Stimulated activated CD8-positive, alpha-beta memory T cell treated with anti-CD3 and anti-CD28 coated beads, Interleukin-15, amount 100 ng/mL, for 24 hours (primary cell): ENCODE results near the gene IGSF21.

Source experiments
- DNase-seq: peaks from one replicate; pipeline ENCODE4 v3.0.0-alpha.2; 2020; ENCODE audit warnings: low read depth

The IGSF21 gene

DNA sequence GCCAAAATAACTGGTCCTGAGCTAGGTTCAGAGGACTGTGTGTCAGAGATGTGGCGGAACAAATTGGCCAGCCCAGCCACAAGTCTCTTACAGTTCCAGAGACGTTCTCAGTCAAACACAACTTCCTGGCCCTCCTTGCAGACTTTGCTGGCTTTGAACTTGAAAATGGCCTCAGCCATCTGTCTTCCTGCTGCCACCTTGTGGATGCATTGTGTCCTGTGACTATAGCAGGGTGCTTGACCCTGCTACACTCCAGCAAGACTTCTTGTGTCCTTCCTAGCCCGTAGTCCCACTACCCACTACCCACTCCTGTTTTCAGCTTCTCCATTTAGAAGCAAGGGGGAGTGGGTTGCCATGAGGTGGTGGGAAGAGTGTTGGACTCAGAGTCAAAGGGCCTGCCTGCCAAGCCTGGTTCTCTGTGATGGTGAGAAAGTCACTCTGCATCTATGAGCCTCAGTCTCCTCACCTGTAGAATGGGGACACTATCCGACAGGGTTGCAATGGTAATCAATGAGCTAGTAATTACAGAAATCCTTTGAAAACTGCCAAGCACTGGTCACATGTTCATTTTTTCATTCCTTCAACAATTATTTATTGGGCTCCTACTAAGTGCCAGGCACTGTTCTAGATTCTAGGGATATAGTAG, 109.9 kb downstream of the IGSF21 start:
- DNase-seq = no peak

DNA sequence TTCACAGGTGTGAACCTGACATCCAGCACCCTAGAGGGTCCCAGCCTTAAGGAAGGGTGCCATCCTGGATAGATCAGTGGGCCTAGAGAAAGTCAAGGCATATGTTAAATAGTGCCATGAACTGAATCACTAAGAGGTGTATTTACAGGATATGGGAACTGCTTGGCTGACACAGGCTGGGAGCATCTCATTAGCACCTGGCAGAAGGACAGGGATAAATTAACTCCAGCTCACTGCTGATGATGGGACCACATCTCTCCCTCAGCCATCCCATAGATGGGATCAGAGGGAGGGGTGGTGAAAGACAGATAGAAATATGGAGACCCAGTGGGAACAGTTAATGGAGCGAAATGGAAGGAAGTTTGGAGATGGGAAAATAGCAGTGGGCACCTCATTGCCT, 122.0 kb downstream of the IGSF21 start:
- no peak for DNase-seq

DNA sequence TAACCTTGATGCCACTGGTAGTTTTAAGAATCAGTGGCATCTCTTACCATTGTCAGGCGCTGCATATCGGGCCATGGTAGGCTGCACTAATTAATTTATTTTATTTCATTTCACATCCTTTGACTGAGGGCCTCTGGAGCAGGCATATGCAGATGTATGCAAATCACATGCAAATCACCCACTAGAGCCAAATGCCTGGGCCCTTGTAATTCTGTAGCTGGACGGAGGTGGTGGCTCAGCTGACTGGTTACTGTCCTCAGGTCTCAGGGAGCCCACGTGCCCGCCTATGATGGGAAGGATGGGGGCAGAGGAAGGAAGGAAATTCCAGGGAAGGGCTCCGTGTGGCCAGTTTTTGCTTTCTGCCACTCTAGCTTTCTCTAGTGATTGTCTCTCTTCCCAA, 122.7 kb downstream of the IGSF21 start:
- no peak for DNase-seq

DNA sequence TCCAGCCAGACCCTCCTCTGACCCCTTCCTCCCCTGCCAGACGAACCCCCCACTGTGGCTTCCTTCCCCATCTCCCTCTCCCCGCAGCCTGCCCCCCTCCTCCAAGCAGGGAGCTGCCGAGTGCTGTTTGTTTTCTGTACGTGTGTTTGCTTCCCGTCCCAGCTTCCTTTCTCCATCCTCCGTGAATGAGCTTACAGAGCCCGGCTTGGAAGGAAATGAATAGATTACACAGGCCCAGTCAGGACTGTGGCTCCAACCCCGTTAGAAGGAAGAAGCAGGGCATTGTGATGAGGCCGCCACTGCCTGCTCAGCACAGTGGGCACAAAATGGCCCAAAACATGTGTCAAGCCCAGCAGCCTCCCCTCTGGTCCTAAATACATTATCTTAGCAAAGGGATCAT, 123.2 kb downstream of the IGSF21 start:
- no peak for DNase-seq

DNA sequence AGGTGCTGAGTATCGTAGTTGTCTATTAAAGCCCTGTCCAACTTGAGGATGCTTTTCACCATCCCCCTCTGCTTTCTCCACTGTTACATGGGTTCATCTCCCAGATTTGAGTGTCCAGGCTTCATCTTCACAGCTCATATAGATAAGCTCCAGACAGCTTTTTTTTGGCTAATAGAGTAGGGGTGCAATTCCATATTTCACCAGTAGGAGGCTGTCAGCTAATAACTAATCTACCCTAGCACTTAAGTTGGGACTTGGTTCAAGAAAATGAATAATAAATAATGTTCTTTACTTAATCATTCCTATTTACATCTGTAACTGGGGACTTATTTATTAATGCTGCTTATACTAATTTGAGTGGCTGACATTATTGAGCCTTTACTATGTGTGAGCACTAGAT, 124.5 kb downstream of the IGSF21 start:
- DNase-seq = no peak

DNA sequence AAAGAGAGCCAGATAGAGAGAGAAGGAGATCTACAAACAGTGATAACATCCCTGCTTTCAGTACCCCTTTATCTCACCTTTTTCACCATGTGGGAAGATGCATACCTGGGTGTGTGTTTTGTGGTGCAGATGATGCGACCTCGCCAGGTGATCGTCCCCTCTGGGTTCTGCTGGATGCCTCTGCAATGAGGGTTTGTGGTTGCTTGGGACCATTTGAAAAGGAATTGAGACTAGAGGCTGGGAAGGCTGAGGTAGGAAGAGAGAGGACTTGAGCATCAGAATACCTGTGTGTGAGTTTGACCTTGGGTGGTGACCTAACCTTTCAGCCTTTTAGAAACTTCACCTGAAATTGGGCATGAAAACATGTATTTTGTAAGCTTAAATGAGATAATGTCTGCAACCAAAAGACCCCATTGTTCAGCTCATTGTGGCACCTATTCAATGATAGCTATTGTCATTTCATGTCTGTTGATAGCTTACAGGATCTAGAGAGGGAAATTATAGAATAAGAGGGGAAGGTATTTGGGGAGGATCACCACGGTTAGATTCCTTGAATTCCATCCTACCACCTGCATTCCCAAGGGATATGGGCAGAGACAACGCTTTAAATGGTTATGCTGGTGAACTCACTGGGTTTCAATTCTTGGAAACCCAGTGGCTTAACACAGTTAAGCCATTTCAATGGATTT, 125.7 kb downstream of the IGSF21 start:
- no peak for DNase-seq

DNA sequence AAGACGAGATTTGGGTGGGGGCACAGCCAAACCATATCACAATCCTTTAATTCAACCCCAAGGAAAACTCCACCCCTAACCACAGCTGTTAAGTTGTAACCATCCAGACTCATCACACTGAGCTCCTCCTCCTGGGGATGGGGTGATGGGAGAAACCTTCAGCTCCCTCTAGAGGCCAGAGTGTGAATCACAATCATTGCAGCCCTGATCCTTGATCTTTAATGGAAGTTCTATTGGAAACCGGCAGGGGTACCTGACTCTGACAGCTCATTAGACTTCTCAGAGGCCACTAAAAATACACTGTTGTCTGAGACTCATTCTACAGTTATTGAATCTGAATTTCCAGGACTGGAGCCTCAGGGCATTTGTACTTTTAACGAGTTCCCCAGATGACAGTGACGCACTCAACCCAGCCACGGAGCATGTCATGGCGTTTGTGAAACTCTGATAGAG, 127.2 kb downstream of the IGSF21 start:
- no peak for DNase-seq

DNA sequence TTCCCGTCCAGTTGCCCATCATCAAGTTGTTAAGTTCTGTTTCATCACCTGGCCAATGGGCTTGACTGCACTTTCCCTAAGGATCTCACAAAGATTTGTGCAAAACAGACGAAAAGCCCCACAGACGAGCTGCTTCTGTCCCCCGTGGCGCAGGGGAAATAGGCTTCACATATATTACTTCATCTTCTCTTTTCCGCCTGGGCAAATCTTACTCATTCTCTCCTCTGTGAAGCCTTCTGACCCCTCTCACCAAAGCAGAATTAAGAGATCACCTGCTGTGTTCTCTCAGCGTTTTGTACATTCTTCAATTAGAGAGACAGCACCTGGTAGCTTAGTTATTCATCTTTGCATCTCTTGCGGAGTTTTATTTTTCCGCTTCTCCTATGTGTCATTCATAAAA, 129.8 kb downstream of the IGSF21 start:
- DNase-seq = no peak

DNA sequence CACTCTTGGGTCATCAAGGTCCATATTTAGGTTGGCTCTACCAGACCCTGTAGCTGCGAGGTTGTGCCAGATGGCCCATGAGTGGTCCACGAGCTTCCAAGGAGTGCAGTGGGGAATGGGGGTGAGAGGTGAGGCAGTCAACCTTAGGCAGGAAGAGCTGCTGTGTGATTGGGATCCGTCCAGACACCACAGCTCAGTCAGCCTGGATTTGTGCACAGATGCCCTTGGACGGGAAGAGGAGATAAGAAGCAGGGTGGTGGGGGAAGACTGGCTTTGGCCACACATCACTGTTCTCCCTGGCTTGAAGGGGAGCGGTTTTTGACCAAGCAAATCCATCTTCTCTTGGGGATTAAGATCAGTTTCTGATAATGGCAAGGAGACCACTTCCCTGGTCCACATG, 130.6 kb downstream of the IGSF21 start:
- DNase-seq = no peak

DNA sequence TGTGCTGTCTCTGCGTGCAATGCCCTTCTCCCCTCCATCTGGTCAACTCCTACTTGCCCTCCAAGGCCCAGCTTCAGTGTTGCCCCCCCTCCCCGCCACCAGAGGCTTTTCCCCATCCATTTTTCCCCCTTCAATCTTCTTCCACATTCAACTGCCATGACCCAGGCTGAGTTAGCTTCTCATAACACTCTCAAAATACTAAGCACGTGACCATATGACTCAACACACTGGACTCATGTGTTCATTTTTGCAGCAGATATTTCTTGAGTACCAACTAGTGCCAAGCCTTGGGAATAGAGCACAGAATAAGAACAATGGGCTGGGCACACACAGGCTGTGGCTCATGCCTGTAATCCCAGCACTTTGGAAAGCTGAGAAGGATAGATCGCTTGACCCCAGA, 132.1 kb downstream of the IGSF21 start:
- no peak for DNase-seq

DNA sequence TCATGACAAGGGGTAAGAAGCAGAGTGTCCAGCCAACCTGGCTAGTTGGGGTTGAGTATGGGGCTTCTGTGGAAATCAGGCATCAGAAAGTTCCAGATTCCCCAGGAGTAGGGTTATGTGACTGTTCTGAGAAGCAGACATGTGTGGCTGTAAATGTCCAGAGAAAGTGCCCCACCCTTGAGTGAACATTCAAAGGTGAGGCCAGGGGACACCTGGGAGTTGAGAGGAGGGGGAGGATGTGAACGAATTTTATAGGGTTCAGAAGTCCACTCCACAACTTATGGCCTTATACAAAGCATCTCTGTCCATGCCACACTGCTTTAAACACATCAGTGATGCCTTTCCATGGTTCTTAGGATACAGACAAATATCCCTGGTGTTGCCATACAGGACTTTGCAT, 133.3 kb downstream of the IGSF21 start:
- no peak for DNase-seq

DNA sequence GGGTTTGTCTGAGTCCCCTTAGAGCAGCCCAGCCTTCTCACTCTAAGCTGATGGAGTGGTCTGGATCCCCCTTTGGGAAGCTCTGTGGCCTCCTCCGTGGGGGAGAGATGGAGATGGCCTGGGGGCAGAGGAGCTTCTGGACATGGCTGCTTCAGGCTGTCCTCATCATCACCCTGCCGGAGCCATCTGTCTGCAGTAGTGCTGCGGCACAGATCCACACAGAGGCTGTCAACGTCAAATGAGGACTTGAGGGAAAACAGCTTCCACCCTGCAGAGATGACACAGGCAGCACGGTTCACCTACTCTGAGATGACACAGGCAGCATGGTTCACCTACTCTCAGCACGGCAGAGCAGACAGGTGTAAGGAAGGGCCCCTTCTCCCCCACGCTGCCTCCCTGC, 134.3 kb downstream of the IGSF21 start:
- no peak for DNase-seq

DNA sequence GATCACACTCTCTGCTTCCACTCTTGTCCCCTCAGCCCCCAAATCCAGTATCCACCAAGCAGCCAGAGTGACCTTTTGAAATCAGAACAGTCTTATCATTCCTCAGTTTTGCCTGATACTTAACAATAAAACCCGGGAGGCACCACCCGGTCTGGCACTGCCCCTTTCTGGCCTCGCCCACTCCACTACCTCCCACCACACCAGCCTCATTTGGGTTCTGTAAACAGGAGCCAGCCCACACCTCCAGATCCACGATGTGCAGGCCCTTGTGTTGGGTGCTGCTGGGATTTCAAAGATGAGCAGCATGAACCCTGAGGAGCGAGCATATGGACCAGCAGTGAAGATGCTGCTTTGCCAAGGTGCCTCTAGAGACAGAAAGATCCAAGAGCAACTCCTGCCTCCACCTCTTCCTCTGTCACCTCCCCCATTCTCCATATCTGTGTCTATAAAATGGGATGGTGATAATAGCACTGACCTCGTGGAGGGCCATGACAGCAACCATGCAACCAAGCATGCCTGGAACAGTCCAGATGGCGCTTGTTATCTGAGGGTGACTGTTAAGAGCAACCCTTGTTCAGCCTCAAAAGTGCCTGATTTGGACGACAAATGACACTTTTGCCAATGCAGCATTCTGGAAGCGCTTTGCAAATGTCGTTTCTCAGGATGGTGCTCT, 136.0 kb downstream of the IGSF21 start:
- DNase-seq = no peak

DNA sequence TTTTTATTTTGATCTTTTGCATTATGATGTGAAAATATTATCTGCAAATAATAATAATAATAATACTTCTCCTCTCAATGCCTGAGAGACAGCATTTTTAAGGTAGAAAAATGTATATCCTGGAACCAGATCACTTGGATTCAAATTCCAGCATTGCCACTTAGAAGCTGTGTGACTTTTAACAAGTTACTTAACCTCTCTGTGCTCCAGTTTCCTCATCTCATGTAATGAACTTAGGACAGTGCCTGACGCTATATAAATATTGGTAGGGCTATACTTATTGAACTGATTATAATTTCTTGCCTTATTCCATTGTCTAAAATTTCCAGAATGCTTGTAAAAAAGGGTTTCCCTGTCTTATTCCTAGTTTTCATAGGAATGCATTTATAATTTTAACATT, 137.2 kb downstream of the IGSF21 start:
- DNase-seq = no peak

DNA sequence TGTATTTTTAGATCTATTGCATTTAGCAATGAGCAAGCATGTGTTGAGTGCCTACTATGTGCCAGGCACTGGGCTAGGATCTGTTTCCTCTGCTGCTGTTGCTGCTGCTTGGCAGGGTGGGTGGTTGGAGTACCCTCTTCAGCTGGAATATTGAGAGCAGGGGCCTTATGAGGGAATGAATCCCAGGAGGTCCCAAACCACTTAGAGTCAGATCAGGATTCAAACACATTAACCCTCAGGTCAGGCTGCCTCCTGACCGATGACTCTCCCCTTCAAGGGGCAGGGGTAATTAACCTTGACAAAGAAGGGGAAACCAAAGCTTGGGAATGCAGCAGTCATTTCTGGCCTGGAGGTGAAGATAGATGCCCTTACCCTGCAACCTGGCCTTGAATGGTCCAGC, 138.0 kb downstream of the IGSF21 start:
- DNase-seq = no peak

DNA sequence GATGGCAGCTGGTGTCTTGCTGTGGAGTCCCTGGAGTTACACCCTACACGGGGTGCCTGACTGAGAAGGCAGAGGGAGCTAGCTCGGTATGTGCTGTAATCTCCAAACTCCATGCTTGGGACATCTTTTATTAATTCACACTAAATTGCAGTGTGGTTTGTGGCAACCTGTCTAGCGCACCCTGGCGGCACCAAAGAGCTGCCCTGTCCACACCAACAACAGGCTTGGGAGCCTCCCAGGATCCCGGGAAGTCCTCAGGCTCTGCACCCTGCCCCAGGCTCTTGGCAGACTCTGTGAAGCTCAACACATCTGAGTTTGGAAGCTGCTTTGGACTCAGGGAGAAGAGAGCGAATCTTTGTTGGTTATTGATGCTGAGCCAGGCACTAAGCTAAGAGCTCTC, 138.9 kb downstream of the IGSF21 start:
- DNase-seq = no peak

DNA sequence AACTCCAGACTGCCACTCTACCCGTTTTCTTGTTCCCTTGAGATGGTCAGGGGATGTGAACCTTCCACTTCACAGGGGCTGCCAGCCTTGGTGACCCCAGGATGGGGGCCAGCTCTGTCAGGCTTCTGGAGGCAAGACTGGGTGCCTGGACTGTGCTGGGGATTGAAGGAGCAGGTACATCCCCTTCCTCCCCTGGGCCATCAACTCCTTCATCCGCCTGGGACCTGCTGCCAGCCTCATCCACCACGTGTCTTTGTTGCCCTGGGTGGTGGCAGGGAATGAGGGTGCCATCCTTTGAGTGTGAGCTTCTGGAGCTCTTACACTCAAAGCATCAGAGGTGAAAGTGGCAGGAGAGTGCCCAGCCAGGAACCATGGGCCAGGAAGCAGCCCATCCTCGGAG, 139.6 kb downstream of the IGSF21 start:
- no peak for DNase-seq

DNA sequence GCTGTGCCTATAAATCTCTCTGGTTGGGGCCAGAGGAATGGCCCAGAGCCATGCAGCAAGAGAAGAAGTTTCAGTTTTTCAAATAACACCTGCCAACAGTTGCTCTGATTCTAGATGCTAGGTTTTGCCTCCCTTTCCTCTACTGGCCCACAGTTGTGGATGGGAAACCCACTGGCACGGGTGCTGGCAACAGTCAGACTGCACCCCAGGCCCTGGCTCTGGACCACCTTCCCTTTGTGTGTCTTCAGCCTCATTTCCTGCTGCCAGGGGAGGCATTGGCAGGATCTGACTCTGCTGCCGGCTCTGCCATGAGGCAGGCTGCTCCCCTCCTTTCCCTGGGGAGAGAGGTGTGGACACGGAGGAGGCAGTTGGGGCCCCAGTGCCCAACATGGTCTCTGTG, 142.0 kb downstream of the IGSF21 start:
- DNase-seq = no peak

DNA sequence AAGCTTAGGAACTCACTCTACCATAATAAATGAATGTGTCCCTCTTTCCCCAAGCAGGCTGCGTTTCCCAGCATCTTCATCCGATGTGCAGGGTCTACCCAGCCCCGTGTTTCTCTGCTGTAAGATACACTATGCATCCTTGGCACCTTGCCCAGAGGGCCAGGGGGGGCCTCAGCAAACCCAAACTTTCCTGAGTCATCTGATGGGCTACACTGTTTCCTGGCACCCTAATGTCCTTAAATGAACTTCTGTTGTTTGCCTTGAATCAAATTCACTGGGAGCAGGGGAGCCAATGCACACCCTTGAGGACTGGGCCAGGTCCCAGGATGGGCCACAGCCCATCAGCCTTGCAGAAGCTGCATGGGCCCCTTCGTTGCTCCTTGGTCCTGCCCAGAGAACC, 145.5 kb downstream of the IGSF21 start:
- no peak for DNase-seq

DNA sequence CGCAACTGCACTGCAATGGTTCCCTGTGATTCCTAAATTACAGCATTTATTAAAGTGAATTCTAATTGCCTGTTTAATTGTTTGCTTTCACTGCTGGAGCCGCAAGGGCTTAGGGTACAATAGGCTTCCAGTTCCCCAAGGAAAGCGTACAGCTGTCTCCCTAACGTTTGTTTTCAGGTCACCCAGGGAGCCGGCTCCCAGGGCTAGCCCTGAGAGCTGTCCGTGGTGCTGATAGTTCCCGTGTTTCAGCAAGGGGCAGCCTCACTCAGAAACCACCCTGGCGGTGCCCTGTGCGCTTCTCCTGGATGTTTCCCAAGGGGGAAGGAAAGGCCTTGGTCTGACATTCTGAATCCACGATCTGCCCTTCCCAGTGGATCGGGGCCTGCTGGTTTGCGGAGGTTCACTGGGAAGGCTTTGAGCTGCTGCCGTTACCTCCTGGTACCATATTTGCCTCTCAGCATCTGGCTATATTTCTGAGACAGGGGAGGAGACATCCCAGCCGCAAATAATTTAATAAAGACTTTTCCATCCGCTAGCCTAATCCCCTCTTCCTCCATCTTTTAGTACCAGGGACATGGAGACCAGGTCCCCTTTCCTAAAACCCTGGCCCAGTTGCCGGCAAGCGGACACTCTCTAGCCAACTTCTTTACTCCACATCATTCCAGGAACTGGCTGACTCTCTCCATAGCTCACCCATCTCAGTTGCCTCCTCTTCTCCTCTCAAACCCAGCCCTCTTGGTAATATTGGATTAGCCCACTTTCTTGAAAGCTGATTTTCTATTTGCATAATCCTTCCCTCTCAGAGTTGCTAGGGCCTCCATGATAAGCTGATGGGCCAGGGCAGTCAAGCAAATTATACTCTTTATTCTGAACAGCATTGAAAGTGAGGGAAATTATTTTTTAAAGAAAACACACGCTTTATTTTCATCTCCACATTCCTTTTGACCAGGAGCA, 149.0 kb downstream of the IGSF21 start:
- no peak for DNase-seq

DNA sequence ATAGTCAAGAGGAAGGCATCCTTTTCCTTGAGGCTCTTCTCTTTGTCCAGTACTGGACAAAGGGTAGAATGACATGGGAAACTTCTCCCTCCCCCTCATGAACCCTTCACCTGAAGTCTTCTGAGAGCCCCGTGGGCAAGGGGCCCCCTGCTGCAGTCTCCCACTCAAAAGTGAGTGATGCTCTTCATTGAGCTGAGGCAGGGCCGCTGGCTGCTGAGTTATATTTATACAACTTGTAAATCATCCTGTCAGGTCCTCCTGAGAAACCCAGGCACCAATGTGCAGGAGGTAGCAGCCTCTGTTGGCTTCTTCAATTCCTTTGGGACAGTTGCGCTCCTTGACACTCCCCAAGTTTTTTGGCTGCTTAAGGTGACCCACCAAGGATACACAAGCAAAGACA, 150.2 kb downstream of the IGSF21 start:
- DNase-seq = no peak

DNA sequence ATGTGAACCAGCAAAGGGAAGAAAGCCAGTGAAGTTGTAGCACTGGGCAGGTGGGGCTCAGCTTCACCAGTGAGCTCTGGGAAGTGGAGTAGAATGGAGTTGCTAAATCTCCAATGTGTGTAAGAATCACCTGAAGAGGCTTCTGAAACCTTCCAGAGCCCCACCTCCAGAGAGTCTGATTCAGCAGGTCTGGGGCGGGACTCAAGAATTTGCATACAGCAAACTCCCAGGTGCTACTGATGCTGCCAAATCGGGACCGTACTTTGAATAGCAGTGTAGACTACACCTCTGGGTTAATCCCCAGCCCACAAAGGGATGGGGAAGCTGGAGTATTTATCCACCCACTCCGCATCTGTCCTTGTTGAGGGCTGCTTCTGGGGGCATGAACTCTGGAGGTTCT, 154.3 kb downstream of the IGSF21 start:
- DNase-seq = no peak
